ENCODE measurements around the gene LYZL6.

DNA sequence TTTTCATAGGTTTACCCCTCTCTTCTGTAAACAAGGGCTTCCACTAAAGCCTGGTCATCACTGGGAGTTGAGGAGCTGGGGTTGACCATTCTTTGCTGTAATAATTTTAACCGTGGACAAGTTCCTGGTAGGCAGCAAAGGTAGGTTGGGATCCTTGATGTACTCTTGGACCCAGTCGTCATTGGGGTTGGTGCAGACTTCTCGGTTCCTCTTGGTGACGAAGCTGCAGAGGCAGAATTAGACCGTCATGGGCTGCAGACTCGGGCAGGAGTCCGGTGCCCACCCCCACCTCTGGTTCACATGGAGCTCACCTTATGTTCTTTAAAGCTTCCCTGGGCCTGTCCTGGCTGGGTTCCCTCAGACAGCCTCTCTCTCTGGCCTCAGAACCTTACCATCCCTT lies 34.0 kb upstream of the LYZL6 start:
- TF ChIP-seq CTCF (IDR thresholded peaks at IDR 0.05 in 4 of 5, conservative IDR thresholded peaks at IDR 0.05 in 1 of 5) = no peak
- TF ChIP-seq POLR2A (IDR thresholded peaks at IDR 0.05) = no peak

Data from gastrocnemius medialis (tissue), 4 donors.